ENCODE data around the gene PATL1.

Gene PATL1

GRCh38 chr11:59611570-59612565, 57.0 kb downstream of the PATL1 start:
- no peak for DNase-seq

- no peak for DNase-seq
These were observed 58.5 kb downstream of the PATL1 start for GRCh38 chr11:59610289-59610688.

DNA sequence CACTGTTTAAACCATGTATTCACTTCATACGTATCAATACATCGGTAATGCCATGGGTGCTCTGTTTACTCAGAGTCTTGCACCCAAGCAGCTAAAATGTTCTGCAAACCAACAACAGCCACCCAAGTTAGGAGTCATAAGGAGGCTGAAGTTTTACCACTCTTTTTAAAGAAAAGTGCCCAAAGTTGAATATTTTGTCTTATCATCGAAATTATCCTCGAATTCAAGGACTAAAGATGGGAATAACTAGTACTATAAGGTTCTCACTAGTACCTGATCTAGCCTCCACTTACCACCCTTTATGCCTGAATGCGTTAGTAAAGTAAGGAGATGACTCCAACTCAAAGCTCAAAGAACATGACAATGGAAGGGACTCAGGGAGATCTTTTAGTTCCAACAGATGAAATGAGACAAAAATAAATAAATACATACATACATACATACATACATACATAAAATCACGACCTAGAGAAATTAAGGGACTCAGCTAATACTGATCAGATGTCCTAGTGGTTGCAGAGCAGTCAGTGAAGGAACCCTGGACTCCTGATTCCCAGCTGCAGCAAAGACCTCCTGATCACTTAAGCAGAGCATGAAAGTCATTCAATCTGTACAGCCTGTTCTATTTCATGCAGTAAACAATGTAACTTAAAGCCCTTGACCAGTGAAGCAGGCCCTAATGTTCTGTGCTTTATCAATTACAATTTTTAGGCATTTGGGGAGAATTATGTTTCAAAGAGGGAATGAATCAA, 61.0 kb downstream of the PATL1 start:
- no peak for DNase-seq

- DNase-seq, result no peak
These were observed 66.4 kb downstream of the PATL1 start for GRCh38 chr11:59602432-59602831.

DNA sequence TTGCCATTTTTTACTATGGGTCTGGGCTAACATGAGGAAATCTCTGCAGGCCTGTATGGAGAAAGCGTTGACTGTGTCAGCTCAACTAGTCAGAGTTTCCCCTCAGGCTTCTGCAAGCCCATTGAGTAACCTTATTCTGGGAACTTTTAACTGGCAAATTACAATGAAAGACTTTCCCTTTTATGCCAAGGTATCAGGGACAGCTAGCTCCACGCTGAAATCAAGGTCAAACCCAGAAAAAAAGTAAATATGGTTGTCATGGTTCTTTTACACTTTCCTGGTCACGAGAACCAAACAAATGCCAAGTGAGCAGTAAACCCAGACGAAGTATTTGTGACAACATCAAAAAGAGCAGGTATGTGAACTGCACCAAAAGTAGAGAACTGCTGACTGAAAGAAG, 67.0 kb downstream of the PATL1 start:
- DNase-seq, result no peak

DNA sequence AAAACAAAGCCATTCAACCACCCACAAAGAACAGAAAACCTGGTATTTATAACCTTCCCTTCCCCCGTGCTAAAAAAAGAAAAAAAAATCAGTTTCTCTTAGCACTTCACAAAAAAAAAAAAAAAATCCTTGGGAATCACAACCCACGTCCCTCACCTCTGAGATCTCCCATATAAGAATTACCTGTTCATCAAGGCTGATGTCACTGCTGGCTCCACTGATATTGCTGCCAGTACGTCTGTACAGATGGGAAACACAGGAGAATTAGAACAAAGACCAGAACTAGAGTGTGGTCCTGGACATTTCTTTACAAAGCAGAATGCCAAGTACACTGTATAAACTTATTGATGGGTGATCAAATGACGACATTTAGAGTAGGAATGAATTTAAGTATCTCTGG, 68.2 kb downstream of the PATL1 start:
- DNase-seq, result no peak

- DNase-seq, result no peak
These were observed 68.6 kb downstream of the PATL1 start for GRCh38 chr11:59600234-59600633.

DNA sequence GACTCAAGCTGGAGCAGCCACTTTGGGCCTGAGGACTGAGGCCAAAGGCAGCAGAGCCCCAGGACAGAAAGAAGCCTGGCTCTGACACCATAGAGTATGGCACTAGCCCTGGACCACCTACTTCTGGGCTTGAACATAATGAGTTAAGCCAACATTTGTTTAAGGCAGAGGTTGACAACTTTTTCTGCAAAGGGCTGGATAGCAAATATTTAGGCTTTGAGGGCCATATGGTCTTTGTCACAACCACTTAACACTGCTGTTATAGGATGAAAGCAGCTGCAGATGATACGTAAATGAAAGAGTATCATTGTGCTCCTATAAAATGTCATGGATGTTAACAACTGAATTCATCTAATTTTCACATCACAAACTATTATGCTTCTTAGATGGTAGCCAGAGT, 69.9 kb downstream of the PATL1 start:
- no peak for DNase-seq

Data from CD4-positive, alpha-beta T cell treated with Interleukin-21 for 1 hour (primary cell).